Inflammatory macrophage treated with lipopolysaccharide for 1 hour (primary cell): Measurements from ENCODE around the gene APBB2.
"Not testable (repeated sequence)": the region's sequence is repeated elsewhere in the genome, so short reads cannot be mapped to it uniquely, and the experiment has no call there.

Experiments used
- DNase-seq, 2 donors: peaks; one replicate each; pipeline ENCODE4 v3.0.0-alpha.2; 2020 to 2022

APBB2 gene

DNA sequence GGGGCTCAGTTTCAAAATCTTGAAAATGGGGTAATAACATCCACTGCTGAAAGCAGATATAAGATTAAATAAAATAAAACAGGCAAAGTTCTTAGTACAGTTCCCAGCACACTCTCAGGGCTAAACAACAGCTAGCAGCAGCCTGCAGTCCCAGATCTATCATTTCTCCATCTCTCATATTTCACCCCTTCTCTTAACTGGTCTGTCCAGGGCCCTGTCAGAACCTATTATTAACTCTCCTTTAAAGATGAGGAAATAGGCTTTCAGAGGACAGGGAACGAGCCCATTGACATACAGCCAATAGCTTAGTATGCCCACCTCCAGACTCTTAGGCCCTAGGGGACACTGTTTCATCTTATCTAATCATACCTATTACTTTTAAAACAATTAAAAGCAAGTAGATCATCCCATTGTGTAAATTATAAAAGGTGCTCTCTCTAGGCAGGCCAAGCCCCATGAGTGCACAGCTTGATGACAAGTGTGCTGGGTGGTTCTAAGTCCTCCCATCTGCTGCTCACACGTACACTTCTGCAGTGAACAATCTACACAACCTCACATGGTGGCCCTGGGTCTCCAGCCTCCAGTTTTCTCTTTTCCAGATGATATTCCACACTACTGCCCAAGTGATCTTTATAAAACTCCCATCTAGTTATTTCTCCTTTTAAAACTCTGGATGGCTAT is 119.0 kb downstream of the APBB2 start:
- DNase-seq: no peak

- no peak for DNase-seq
Observed at GRCh38 chr4:41092128-41092527, 122.2 kb downstream of the APBB2 start.

DNA sequence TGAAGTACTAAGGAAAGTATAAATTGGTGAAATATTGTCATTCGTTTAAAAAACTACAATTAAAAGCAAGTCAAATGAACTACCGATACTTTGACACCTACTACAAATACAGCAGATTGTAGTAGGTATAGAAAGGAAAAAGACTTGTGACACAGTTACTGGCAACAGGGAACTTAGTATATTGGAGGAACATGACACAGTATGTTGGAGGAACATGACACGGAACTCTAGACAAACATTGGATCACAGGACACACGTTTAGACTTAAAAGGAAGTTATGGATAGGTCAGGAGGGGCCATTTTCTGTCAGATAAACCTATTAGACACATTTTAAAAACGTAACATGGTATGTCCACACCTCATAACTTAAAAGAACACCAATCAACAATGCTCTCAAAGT is 132.5 kb downstream of the APBB2 start:
- no peak for DNase-seq

- no peak for DNase-seq
Observed at GRCh38 chr4:41080976-41081375, 133.4 kb downstream of the APBB2 start.

GRCh38 chr4:41079881-41080560 is 134.3 kb downstream of the APBB2 start:
- no peak for DNase-seq

DNA sequence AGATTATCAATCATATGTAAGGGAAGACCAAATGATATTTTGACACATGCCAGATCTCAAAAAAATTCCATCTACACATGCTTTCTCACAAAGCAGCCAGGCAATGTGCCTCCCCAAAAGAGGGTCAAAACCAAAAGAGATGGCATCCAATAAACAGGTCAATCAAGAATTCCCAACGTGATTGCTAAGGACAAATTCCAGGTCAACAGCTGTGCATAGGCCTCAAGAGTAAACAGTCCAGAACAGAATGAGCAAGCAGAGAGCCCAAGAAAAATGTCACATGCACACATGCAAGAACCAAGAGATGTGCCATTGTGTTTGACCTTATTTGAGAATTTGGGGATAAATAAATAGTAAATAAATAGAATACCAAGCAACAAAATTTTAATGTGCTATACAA is 136.7 kb downstream of the APBB2 start:
- no peak for DNase-seq

DNA sequence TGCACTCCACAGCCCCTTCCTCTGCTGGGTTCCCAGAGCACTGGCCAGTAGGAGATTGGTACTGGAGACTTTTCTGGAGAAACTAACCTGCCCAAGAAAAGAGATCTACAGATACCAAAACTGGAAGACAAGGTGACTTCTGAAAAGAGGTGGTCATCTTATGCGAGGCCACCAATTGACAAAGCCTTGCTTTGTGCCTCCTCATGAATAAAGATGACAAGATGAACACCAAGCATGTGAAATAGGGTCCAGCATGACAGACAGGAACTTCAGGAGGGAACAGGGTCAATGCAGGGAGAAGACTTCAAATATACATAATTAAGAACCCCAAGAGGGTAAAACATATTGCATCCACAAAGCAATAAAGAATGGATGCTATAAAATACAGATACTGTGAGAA is 137.9 kb downstream of the APBB2 start:
- DNase-seq: no peak

- DNase-seq: no peak
Observed at GRCh38 chr4:41074215-41074614, 140.1 kb downstream of the APBB2 start.

- DNase-seq: no peak
Observed at GRCh38 chr4:41072021-41072777, 142.1 kb downstream of the APBB2 start.

DNA sequence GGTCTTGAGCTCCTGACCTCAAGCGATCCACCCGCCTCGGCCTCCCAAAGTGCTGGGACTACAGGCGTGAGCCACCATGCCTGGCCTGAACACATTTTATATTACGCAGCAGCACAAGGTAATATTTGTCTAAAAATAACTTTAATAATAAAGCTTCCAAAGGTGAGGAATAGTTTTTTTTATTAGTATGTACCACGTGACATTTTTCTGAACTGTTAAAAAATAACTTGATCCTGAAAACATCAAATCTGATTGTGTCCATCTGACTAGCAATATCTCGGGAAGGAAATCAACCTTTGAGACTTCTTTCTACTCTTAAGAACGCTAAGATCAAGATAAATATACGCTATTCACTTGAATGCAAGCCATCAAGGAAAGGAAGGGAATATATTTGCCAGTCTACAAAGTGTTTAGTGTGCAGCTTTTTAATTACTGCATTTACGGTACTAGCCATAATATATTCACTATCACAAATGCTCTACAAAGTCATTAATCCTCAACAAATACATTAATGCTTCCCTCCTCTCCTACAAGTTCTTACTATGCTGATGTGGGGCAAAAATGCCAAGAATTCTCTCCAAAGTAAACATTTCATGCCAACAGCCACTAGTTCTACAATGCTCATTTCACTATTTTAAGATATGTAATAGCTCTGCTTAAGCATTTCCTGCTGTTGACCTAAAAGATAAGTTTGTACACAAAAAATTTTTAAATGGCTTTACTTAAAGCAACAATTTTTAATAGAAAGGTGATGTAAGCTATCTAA is 143.6 kb downstream of the APBB2 start:
- no peak for DNase-seq

GRCh38 chr4:41069838-41070237 is 144.5 kb downstream of the APBB2 start:
- DNase-seq: no peak

GRCh38 chr4:41069257-41069656 is 145.1 kb downstream of the APBB2 start:
- DNase-seq: no peak

DNA sequence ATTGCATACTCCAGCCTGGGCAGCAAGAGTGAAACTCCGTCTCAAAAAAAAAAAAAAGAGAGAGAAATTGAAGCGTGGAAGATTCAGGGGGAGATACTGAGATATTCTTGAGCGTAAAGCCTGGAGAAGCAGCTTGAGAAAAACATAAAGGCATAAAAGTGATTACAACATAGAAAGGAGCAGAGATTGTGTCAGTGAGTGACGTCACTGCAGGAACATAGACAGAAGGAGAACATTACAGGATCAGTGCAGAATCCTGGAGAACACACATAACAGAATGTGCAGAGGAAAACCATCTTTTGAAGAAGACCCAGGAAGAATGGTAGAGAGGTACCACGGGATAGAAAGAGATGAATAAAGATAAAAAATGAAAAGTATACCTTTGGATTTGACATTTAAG is 147.0 kb downstream of the APBB2 start:
- no peak for DNase-seq

DNA sequence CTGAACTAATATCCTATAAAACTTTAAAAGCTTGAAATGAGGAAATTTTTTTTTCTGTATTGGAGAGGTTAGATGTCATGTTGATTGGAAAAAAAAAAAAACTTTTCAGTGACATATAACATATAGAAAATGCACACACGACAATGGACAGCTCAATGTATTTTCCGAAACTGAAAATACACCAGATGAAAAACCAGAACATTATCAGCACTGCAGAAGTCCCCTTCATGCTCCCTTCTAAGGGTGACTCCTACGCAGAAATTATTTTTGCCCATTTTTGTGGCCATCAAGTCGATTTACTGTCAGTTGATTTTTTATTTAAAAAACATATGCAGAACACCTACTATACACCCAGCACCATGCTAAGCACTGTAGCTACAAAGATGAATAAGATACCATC is 148.3 kb downstream of the APBB2 start:
- no peak for DNase-seq

DNA sequence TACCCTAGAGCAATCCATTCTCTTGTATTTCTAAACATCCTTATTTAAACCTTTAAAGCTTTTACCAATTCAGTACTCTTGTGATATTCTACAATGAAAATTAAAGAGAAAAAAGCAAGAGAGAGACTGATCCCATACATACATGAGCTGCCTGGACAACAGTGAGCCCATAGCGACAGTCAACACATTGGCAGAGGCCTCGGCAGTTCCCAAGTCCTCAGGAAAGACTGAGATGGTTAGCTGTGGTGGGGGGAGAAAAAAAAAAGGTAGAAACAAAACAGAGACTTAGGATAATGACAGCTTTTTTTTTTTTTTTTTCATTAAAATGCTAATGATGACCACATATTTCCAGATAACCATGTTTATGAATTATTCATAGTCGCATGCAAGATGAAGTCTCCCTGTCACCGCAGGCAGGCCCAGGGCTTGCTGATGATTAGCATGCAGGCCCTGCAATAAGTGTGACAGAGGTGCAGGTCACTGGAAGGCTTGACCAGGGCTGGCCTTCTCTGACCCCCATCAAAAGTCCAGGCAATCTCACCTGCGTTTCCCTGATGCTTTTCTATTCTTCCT is 148.8 kb downstream of the APBB2 start:
- DNase-seq: no peak

GRCh38 chr4:41064953-41065352 is 149.4 kb downstream of the APBB2 start:
- no peak for DNase-seq

- no peak for DNase-seq
Observed at GRCh38 chr4:41061482-41062185, 152.7 kb downstream of the APBB2 start.

- no peak for DNase-seq
Observed at GRCh38 chr4:41060352-41061334, 153.7 kb downstream of the APBB2 start.

- DNase-seq: not testable (repeated sequence)
Observed at GRCh38 chr4:41059411-41059810, 154.9 kb downstream of the APBB2 start.

DNA sequence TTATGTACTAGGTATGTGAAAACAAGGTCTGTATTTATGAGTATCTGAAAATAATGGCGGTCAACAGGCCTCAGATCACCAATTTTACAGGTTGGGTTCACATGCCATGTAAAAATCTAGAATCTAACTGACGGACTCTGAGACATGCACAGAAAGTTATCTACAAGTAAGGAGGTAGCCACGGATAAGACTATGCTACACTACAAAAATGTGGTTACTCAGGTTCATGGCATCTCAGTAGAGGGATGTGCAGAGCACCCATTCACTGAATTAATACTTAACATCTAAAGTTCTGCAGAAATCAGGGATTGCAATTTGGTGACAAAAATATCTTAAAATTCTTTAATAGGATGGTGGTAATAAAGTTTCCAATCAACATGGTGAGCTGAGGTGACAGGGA is 155.9 kb downstream of the APBB2 start:
- no peak for DNase-seq

DNA sequence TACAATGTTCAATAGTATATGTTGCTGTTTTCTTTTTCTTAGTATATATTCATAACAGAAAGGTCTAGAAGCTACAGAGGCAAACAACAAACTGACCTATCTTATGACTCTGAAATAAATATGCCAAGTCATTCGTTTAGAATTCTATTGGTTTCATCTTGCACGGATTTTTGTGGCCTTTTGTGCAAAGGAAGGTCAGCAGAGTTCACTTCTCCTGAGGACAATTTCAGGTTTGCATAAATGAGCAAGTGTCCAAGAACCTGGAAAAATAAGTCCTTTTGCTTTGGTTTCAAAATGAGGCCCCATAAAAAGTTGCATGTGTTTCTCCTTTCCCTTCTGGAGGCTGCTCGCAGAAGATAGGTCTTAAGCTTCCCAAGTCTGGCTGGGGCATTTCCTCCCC is 156.9 kb downstream of the APBB2 start:
- DNase-seq: no peak
